ENCODE measurements around the gene ACTR3.
"Not testable (repeated sequence)": the region's sequence is repeated elsewhere in the genome, so short reads cannot be mapped to it uniquely, and the experiment has no call there.

ACTR3 gene

DNA sequence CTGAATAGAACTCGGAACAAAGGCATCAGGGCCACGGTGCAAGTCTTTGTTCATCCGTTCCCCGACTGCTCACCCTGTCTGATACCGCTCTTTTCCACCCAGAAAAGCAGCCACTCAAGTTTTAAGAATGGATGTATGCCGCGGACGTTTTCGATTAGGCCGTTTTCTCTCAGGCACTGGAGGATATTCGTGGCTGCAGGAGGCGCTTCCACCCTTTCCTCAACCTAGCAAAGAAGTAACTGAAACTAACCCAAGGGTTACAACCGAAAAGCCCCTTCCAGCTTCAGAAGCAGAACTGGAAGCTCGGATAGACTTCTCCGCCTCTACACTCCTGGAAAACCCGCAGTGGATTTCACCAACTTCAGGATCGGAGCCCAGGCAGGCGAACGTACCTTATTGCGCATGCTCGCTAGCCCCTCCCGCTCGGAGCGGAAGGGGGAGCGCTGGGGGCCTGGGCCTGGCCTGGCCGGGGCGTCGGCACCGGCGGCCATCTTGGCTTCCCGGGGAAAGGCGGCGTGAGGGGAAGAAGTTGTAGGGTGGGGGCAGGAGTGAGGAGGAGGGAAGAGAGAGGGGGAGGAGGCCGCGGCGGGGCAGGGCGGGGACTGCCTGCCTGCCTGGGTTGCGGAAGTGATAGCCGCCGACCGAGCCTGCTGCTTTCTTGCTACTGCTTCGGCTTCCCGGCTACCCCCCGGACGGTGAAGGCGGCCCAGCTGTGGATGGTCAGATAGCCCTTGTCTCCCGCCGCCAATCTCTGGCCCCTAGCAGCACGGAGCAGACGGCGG lies at the start of gene ACTR3:
ACTR3 (plus strand) TSS at position 619 of the 782 bp plus-strand sequence. CDS start 191 bp downstream, outside the sequence.
- DNase-seq (ENCODE audit: low read depth in 2 of 2), result peak; percentile 93 to 97

DNA sequence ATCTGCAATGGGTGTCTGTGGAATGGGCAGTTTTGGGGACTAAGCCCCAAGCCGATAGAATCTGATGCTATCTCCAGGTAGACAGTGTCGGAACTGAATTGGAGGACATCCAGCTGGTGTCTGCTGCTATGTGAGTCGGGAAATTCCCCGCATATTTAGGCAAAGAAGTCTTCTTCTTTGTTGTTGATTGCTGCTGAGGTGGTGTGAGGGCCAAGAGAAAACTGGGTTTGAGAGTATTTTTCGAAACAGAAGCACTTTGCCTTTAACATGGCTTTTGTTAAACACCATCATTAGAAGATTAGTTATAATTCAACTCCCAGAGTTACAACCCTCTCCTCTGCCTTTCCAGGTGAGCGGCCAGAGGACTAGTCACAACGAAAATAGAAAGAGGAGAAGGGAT lies 49.4 kb upstream of the ACTR3 start:
- no peak for DNase-seq (ENCODE audit: low read depth in 2 of 2)

DNA sequence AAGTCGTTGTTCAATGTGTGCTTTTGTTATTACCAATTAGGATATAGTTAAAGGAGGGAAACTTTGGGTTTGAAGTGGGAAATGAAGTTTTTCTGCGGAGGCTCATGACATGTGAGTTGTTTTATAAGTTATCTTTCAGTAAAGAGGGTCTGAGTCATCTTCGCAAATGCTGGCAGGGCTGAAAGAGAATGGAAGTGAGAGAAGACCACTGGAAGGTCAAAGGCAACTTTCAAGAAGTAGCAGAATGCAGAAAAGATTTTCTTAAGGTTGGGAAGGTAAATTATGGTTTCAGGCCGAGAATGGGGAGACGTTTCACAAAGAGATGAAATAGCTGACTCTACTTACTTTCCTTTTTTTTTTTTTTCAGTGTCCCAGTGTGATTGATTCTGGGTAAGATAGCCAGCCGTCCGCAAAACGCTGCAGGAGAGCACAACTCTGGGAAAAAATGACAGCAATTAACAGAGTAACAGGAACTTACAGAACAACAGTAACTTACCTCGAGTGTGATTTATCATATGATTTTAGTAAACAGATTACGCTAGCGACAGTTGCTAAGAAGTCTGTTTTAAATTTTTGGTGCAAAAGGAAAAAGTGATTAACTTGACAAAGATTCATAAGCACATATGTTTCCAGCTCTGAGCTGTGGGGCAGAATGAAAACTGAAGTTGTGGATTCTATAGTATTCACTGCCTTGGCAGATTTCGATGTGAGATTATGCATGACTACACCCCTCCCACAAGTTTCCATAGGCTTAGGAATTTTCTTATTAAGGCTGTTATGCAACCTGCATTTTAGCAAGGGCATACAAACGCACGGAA lies 46.8 kb upstream of the ACTR3 start:
- no peak for DNase-seq (ENCODE audit: low read depth in 2 of 2)

DNA sequence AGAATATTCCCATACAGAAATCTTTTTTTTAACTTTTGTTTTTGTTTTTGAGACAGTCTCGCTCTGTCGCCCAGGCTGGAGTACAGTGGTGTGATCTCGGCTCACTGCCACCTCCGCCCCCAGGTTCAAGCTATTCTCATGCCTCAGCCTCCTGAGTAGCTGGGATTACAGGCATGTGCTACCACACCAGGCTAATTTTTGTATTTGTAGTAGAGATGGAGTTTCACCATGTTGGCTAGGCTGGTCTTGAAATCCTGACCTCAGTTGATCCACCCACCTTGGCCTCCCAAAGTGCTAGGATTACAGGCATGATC lies 46.2 kb upstream of the ACTR3 start:
- not testable (repeated sequence) for DNase-seq (ENCODE audit: low read depth in 2 of 2)

GRCh38 chr2:113845261-113845660 lies 44.6 kb upstream of the ACTR3 start:
- DNase-seq (ENCODE audit: low read depth in 2 of 2), result no peak

GRCh38 chr2:113845796-113846195 lies 44.1 kb upstream of the ACTR3 start:
- not testable (repeated sequence) for DNase-seq (ENCODE audit: low read depth in 2 of 2)

- no peak for DNase-seq (ENCODE audit: low read depth in 2 of 2)
Observed at GRCh38 chr2:113846429-113846828, 43.5 kb upstream of the ACTR3 start.

DNA sequence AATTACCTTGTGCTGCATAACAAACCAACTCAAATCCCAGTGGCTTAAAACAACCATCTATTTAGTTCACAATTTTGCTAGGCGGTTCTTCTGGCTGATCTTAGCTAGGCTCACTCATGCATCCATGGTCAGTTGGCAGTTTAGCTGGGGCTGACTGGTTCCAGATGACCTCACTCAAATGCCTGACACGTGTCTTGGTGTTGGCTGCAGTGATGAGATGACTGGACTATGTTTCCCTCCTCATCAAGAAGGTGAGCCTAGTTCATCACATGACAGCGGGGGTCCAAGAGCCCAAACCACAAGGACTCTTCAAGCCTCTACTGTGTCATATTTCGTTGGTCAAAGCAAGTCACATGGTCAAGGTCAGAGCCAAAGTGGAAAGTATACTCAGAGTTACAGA lies 42.7 kb upstream of the ACTR3 start:
- no peak for DNase-seq (ENCODE audit: low read depth in 2 of 2)

- no peak for DNase-seq (ENCODE audit: low read depth in 2 of 2)
Observed at GRCh38 chr2:113848758-113849415, 41.0 kb upstream of the ACTR3 start.

- no peak for DNase-seq (ENCODE audit: low read depth in 2 of 2)
Observed at GRCh38 chr2:113850687-113851086, 39.2 kb upstream of the ACTR3 start.

GRCh38 chr2:113851640-113852039 lies 38.2 kb upstream of the ACTR3 start:
- DNase-seq (ENCODE audit: low read depth in 2 of 2), result no peak

DNA sequence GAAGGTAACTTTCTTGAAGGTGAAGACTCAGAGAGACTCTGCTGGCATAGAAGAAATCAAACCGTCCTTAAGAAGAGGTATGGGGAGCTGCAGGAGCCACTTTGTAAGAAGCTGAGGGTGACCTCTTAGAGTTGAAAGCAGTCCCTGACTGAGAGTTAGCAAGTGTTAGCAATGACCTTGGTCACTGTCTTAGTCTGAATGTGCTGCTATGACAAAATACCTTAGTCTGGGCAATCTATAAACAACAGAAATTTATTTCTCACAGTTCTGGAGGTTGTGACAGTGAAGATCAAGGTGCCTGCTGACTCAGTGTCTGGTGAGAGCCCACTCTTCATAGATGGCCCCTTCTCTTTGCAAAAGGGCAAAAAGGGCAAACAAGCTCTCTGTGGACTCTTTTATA lies 35.7 kb upstream of the ACTR3 start:
- DNase-seq (ENCODE audit: low read depth in 2 of 2), result no peak

DNA sequence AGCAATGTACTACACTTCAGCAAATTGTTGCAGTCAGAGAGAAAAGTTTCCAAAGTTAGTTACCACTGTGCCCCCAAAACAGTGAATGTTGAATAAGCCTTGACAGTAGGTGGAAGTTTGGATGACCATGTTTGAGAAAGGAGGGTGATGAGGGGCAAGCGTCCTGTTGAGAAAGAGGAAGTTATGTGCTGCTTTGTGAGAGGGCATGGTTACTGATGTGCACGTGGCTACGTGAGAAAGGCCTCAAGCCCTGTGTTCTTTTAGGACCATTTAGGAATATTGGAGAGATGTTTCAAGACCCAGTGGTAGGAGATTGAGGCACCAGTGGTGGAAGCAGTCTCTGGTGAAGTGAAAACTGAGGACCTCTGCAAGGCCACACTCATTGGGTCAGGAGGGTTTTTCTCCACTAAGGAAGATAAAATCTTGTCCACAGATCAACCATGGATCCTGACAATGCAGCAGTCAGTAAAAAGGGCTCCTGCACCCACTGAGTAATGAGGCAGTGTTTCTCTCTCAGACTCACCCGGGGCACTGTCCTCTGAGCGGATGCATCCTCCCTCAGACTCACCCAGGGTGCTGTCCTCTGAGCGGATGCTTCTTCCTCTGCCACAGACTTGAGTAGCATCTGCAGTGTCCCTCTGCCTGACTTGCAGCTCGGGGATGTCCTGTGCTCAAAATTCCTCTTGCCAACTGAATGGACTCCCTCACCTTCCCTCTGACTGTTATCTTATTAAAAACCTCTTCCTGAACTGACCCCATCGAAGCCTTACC lies 34.7 kb upstream of the ACTR3 start:
- no peak for DNase-seq (ENCODE audit: low read depth in 2 of 2)

GRCh38 chr2:113857464-113857863 lies 32.4 kb upstream of the ACTR3 start:
- no peak for DNase-seq (ENCODE audit: low read depth in 2 of 2)

- no peak for DNase-seq (ENCODE audit: low read depth in 2 of 2)
Observed at GRCh38 chr2:113858764-113859163, 31.1 kb upstream of the ACTR3 start.

- no peak for DNase-seq (ENCODE audit: low read depth in 2 of 2)
Observed at GRCh38 chr2:113861740-113862139, 28.1 kb upstream of the ACTR3 start.

GRCh38 chr2:113863144-113863543 lies 26.7 kb upstream of the ACTR3 start:
- no peak for DNase-seq (ENCODE audit: low read depth in 2 of 2)

- no peak for DNase-seq (ENCODE audit: low read depth in 2 of 2)
Observed at GRCh38 chr2:113867571-113867970, 22.3 kb upstream of the ACTR3 start.

GRCh38 chr2:113869253-113869652 lies 20.6 kb upstream of the ACTR3 start:
- no peak for DNase-seq (ENCODE audit: low read depth in 2 of 2)

- DNase-seq (ENCODE audit: low read depth in 2 of 2), result no peak
Observed at GRCh38 chr2:113872201-113872600, 17.7 kb upstream of the ACTR3 start.

DNA sequence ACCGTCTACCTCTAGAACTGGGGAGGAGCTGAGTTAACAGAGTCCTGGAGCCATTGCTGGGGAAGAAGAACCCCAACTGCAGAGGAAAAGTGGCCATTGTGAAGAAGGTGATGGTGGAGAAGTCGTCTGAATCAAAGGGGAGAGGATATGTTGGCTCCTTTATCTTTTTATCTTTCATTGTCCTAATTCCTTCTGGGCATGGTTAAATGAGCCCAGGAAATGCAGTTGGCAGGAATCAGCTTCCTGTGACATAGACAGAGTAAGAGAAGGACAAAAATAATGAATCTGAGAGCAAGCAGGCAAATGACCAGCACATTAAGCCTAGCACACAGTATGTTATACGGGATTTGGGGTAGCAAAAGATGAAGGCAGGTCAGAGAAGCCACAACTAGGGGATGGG lies 16.0 kb upstream of the ACTR3 start:
- no peak for DNase-seq (ENCODE audit: low read depth in 2 of 2)

DNA sequence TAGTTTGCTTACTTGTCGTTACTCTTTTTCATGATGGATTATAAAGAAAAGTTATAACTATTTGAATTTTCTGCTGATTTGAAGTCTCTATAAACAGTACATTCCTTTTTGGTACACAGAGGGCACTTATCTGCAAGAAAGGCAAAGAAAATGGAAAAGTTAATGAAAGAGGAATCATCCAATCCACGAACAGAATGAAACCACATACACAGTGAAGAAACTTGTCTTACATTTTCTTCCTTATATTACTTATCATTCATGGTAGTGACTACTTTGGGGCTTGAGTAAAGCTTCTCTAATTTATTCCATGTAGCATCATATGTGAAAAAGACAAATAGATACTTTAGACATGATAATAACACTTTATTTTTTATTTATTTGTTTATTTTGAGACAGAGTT lies 14.8 kb upstream of the ACTR3 start:
- DNase-seq (ENCODE audit: low read depth in 2 of 2), result no peak
